Peyer's patch (tissue), 4 donors: ENCODE results near the gene ZNF521. TPM values are rescaled to one million over a fixed set of nuclear protein-coding genes. Genes with fewer than 3 reads are reported as not detected.

Experiments
- DNase-seq, 3 donors: peaks; one replicate each; pipeline ENCODE4 v3.0.0-alpha.2; 2017 to 2019
- H3K27ac ChIP-seq, 4 donors: fragments of 200-600 bp; sonication (generic); one replicate each; pipeline ENCODE4 v1.5.1; 2016 to 2019
- H3K27me3 ChIP-seq, 2 donors: fragments of 200-600 bp; sonication (generic); one replicate each; pipeline ENCODE4 v1.5.1; 2019
- H3K36me3 ChIP-seq, 3 donors: fragments of 200-600 bp; sonication (generic); one replicate each; pipeline ENCODE4 v1.5.1; 2016 to 2019
- H3K4me1 ChIP-seq, 4 donors: fragments of 200-600 bp; sonication (generic); one replicate each; pipeline ENCODE4 v1.5.1; 2016 to 2019
- H3K4me3 ChIP-seq, 4 donors: fragments of 200-600 bp; sonication (generic); 1 replicate in 3 of 4; 2 replicates in 1 of 4; pipeline ENCODE4 v1.5.1; 2016 to 2019; ENCODE audit warnings: mild to moderate bottlenecking in 1 of 4
- H3K9me3 ChIP-seq, 4 donors: fragments of 200-600 bp; sonication (generic); one replicate each; pipeline ENCODE4 v1.5.1; 2016 to 2019; ENCODE audit warnings: mild to moderate bottlenecking in 1 of 4
- CTCF ChIP-seq, 6 experiments: fragments of 450-650 bp in 4 of 6; fragments of 200-600 bp in 2 of 6; sonication (generic) in 1 of 6; IDR thresholded peaks; one replicate each; pipeline ENCODE4 v1.5.1; 2017 to 2019; ENCODE audit warnings: antibody characterized with exemption in 6 of 6, mild to moderate bottlenecking in 3 of 6, moderate library complexity in 1 of 6
- POLR2A ChIP-seq, 2 donors: fragments of 450-650 bp; IDR thresholded peaks; one replicate each; pipeline ENCODE4 v1.5.1; 2017; ENCODE audit warnings: antibody characterized with exemption in 2 of 2, mild to moderate bottlenecking in 2 of 2, moderate library complexity in 2 of 2
- total RNA-seq, 4 donors: library from RNA; depleted of rRNA; stranded (reverse); fragments of >200 nt; gene quantifications; one replicate each; pipeline ENCODE4 v1.1.0, GENCODE V29; 2016

ZNF521 gene
- total RNA-seq, 4 donors from 2014 or later, result 4.2 to 25.6 (median 8.6) TPM

- Histone ChIP-seq H3K4me1 (no peaks in the 10 kb centered on the region), H3K27me3 (no peaks in the 10 kb centered on the region), H3K36me3 (no peaks in the 10 kb centered on the region), H3K27ac (no peak overlapping the region), H3K9me3 (no peaks in the 10 kb centered on the region), H3K4me3 (no peak overlapping the region)
- DNase-seq, result no peak
- TF ChIP-seq POLR2A (IDR thresholded peaks at IDR 0.05), result no peak
- TF ChIP-seq CTCF (IDR thresholded peaks at IDR 0.05), result no peak
Measured at GRCh38 chr18:25089470-25089869, 262.5 kb downstream of the ZNF521 start.

GRCh38 chr18:25086876-25087275, 265.1 kb downstream of the ZNF521 start:
- Histone ChIP-seq H3K9me3 (no peaks in the 10 kb centered on the region), H3K27ac (no peak overlapping the region), H3K27me3 (no peaks in the 10 kb centered on the region), H3K4me1 (no peaks in the 10 kb centered on the region), H3K36me3 (no peaks in the 10 kb centered on the region), H3K4me3 (no peak overlapping the region)
- TF ChIP-seq POLR2A (IDR thresholded peaks at IDR 0.05) (no peak), CTCF (IDR thresholded peaks at IDR 0.05) (no peak)
- DNase-seq, result no peak

GRCh38 chr18:25081001-25081400, 271.0 kb downstream of the ZNF521 start:
- H3K9me3 ChIP-seq, result no peaks in the 10 kb centered on the region
- no peak for DNase-seq
- H3K36me3 ChIP-seq, result no peaks in the 10 kb centered on the region
- H3K27me3 ChIP-seq, result no peaks in the 10 kb centered on the region
- TF ChIP-seq CTCF (IDR thresholded peaks at IDR 0.05) (no peak), POLR2A (IDR thresholded peaks at IDR 0.05) (no peak)
- no peaks in the 10 kb centered on the region for H3K4me1 ChIP-seq
- H3K4me3 ChIP-seq, result no peak overlapping the region
- no peak overlapping the region for H3K27ac ChIP-seq

GRCh38 chr18:25080211-25080610, 271.8 kb downstream of the ZNF521 start:
- no peaks in the 10 kb centered on the region for H3K9me3 ChIP-seq

GRCh38 chr18:25077944-25078723, 273.8 kb downstream of the ZNF521 start:
- DNase-seq, result no peak
- H3K27ac ChIP-seq, result no peak overlapping the region
- no peak for TF ChIP-seq CTCF (IDR thresholded peaks at IDR 0.05)
- TF ChIP-seq POLR2A (IDR thresholded peaks at IDR 0.05), result no peak
- no peaks in the 10 kb centered on the region for H3K36me3 ChIP-seq
- no peak overlapping the region for H3K4me3 ChIP-seq
- no peaks in the 10 kb centered on the region for H3K27me3 ChIP-seq
- H3K4me1 ChIP-seq, result no peaks in the 10 kb centered on the region
- no peaks in the 10 kb centered on the region for H3K9me3 ChIP-seq

More at GRCh38 chr18:25080211-25080610, 271.8 kb downstream of the ZNF521 start:
- no peaks in the 10 kb centered on the region for H3K27me3 ChIP-seq
- no peaks in the 10 kb centered on the region for H3K4me1 ChIP-seq
- H3K4me3 ChIP-seq, result no peak overlapping the region
- no peak for TF ChIP-seq POLR2A (IDR thresholded peaks at IDR 0.05)
- TF ChIP-seq CTCF (IDR thresholded peaks at IDR 0.05), result no peak
- no peak overlapping the region for H3K27ac ChIP-seq
- no peak for DNase-seq
- H3K36me3 ChIP-seq, result no peaks in the 10 kb centered on the region
